ENCODE measurements around the gene CNPPD1.

- no peak for TF ChIP-seq EZH2 (IDR thresholded peaks at IDR 0.05; ENCODE audit: insufficient read depth, poor library complexity, severe bottlenecking)
- no peak for TF ChIP-seq EZH2phosphoT487 (IDR thresholded peaks at IDR 0.05; ENCODE audit: insufficient read depth, low read depth)
These were observed 31.4 kb upstream of the CNPPD1 start for GRCh38 chr2:219207884-219208740.
